ENCODE results near the gene AK3. TPM values are rescaled to one million over a fixed set of nuclear protein-coding genes. Genes with fewer than 3 reads are reported as not detected.
"Not testable (repeated sequence)": the region's sequence is repeated elsewhere in the genome, so short reads cannot be mapped to it uniquely, and the experiment has no call there.

The AK3 gene
- 10 to 100 TPM; 77.6 to 99.4 (median 88.6) TPM for total RNA-seq

DNA sequence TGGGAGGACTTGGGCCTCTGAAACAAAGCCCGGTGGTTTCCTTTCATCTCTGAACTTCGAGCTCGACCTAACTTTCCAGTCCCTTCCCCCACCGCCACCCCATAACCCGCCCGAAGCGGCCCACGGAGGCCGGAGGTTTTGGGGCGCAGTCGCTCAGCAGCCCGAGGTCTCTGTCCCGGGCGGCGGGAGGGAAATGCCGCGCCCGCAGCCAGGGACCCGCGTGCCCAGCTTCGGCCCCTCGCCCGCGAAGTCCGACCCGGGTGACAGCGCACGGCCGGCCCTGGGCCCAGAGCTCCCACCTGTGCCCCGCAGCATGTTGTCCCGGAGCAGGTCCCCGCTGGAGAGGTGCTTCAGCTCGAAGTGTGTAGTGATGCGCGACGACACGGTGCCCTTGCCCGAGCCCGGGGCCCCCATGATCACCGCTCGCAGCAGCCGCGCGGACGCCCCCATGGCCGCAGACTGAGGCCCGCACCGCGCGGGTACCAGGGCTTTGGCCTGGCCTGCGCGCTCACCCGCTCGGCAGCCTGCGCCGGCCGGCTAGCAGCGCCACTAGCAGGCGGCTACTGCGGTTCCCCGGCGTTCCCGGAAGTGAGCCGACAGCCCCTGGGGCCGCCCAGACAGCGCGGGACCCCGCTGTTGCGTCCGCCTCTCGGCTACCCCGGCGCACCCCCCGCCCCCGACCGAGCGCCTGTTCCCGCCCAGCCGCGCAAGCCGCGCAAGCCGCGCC is at the start of gene AK3:
Gene AK3, minus strand, starts transcription at position 565 of the 727 bp plus-strand sequence. Its CDS starts 115 bp downstream, at position 450.
- DNase-seq (ENCODE audit: low spot score) (peak; percentile 48), ATAC-seq (ENCODE audit: low FRiP score) (peak; percentile 98)
- TF ChIP-seq CTCF (IDR thresholded peaks at IDR 0.05) = no peak

GRCh38 chr9:4788703-4789102 is 47.7 kb upstream of the AK3 start:
- no peak for ATAC-seq (ENCODE audit: low FRiP score)
- no peak for TF ChIP-seq CTCF (IDR thresholded peaks at IDR 0.05)
- DNase-seq (ENCODE audit: low spot score) = no peak

GRCh38 chr9:4787876-4788275 is 46.9 kb upstream of the AK3 start:
- DNase-seq (ENCODE audit: low spot score) = no peak
- no peak for TF ChIP-seq CTCF (IDR thresholded peaks at IDR 0.05)
- no peak for ATAC-seq (ENCODE audit: low FRiP score)

- TF ChIP-seq CTCF (IDR thresholded peaks at IDR 0.05) = no peak
- ATAC-seq (ENCODE audit: low FRiP score) (no peak), DNase-seq (ENCODE audit: low spot score) (no peak)
Observed at GRCh38 chr9:4786599-4786998, 45.6 kb upstream of the AK3 start.

DNA sequence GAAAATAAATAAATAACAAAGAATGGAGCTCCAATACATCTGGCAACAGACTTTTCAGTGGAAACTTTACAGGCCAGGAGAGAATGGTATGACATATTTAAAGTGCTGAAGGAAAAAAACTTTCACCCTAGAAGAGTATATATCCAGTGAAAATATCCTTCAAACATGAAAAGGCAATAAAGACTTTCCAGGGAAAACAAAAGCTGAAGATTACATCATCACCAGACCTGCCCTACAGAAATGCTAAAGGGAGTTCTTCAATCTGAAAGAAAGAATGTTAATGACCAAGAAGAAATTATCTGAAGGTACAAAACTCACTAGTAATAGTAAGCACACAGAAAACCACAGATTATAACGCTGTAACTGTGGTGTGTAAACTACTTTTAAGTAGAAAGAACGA is 43.4 kb upstream of the AK3 start:
- ATAC-seq (ENCODE audit: low FRiP score) = no peak
- DNase-seq (ENCODE audit: low spot score) = no peak
- TF ChIP-seq CTCF (IDR thresholded peaks at IDR 0.05) = no peak

DNA sequence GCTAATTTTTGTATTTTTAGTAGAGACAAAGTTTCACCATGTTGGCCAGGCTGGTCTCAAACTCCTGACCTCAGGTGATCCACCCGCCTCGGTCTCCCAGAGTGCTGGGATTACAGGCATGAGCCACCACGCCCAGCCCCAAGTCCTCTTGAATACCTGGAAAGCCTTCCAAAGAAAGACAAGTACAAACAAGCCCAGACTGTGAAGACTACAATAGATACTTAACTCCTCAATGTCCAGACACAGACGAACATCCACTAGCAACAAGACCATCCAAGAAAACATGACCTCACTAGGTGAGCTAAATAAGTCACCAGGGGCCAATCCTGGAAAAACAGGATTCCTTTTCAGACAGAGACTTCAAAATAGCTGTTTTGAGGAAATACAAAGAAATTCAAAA is 42.2 kb upstream of the AK3 start:
- DNase-seq (ENCODE audit: low spot score); ATAC-seq (ENCODE audit: low FRiP score): not testable (repeated sequence)

GRCh38 chr9:4781408-4781807 is 40.4 kb upstream of the AK3 start:
- TF ChIP-seq CTCF (IDR thresholded peaks at IDR 0.05) = no peak
- ATAC-seq (ENCODE audit: low FRiP score) (no peak), DNase-seq (ENCODE audit: low spot score) (no peak)
